GM12878 (cell line): ENCODE results near the gene GJA10. TPM values are rescaled to one million over a fixed set of nuclear protein-coding genes. Genes with fewer than 3 reads are reported as not detected.

Experiments
- ATAC-seq: fragments of 200-7000 bp; cut with Tn5 transposase; 3 replicates; pipeline ENCODE4 v1.9.1; 2020; ENCODE audit warnings: mild to moderate bottlenecking, moderate library complexity
- BruUV-seq: library from RNA; stranded (reverse); fragments of 400-500 nt; replicated peaks from 2 replicates; lab custom pipeline; 2021; lab: Mats Ljungman, UMichigan
- CTCF ChIA-PET: fragments of 300-600 bp; sonication (Branson Sonifier 250); formaldehyde crosslinking; extraction: SDS; loops from one replicate; lab custom pipeline; 2021; ENCODE audit warnings: inconsistent platforms; lab: Yijun Ruan, JAX
- POLR2A ChIA-PET: fragments of 350-600 bp; formaldehyde crosslinking; extraction: SDS; loops from one replicate; lab custom pipeline; 2021; ENCODE audit warnings: inconsistent platforms; lab: Charles Lee
- RAD21 ChIA-PET: fragments of 300-600 bp; sonication (Branson Sonifier 250); formaldehyde crosslinking; loops from one replicate; lab custom pipeline; 2023; ENCODE audit warnings: antibody characterized with exemption; ENCODE audit not compliant: unreplicated experiment; lab: Charles Lee
- SMC1A ChIA-PET: fragments of 300-600 bp; sonication (Branson Sonifier 250); formaldehyde crosslinking; loops from one replicate; lab custom pipeline; 2023; ENCODE audit not compliant: unreplicated experiment, uncharacterized antibody; lab: Charles Lee
- DNase-seq: peaks from one replicate; pipeline ENCODE4 v3.0.0-alpha.2; 2011; ENCODE audit warnings: low read depth, low spot score
- FAIRE-seq: peaks from 3 replicates; lab custom pipeline; 2011; peaks lifted over from hg19 to GRCh38; lab: Jason Lieb, UNC
- H2AFZ ChIP-seq: 2 replicates; pipeline ENCODE4 v1.6.0; 2011; ENCODE audit warnings: low read depth, low read length, control low read depth; ENCODE audit not compliant: control insufficient read depth
- H3K27ac ChIP-seq: 2 replicates; pipeline ENCODE4 v1.5.1; 2011; ENCODE audit warnings: control low read depth; ENCODE audit not compliant: control insufficient read depth, insufficient read depth
- H3K27me3 ChIP-seq, 2 experiments: replicated peaks in 1 of 2; 2 replicates each; pipeline versions ENCODE4 v1.6.0 to v1.6.1; 2011; ENCODE audit warnings: low read length in 1 of 2; ENCODE audit not compliant: control insufficient read depth in 2 of 2, insufficient read depth in 2 of 2
- H3K36me3 ChIP-seq, 2 experiments: 2 replicates each; pipeline ENCODE4 v1.5.1; 2011; ENCODE audit warnings: low read length in 1 of 2; ENCODE audit not compliant: control insufficient read depth in 2 of 2, insufficient read depth in 2 of 2
- H3K4me1 ChIP-seq: 2 replicates; pipeline ENCODE4 v1.6.1; 2011; ENCODE audit warnings: mild to moderate bottlenecking, low read length, moderate library complexity, mixed read lengths; ENCODE audit not compliant: control insufficient read depth, insufficient read depth
- H3K4me2 ChIP-seq: 2 replicates; pipeline ENCODE4 v1.6.0; 2011; ENCODE audit warnings: control low read depth; ENCODE audit not compliant: control insufficient read depth, insufficient read depth
- H3K4me3 ChIP-seq: fragments of 200-600 bp; sonication (generic); 2 replicates; pipeline ENCODE4 v1.5.1; 2016
- H3K79me2 ChIP-seq: 2 replicates; pipeline ENCODE4 v1.6.0; 2011; ENCODE audit warnings: low read length; ENCODE audit not compliant: control insufficient read depth, insufficient read depth
- H3K9ac ChIP-seq: 2 replicates; pipeline ENCODE4 v1.8.0; 2011; ENCODE audit warnings: low read length, control low read depth, mixed read lengths; ENCODE audit not compliant: control insufficient read depth, insufficient read depth
- H3K9me3 ChIP-seq: replicated peaks from 3 replicates; pipeline ENCODE4 v1.5.1; 2011; ENCODE audit warnings: mild to moderate bottlenecking, low read length; ENCODE audit not compliant: control insufficient read depth, insufficient read depth
- H4K20me1 ChIP-seq: 2 replicates; pipeline ENCODE4 v1.6.0; 2011; ENCODE audit not compliant: control insufficient read depth, insufficient read depth
- CEBPB ChIP-seq, 2 experiments: fragments of 150-350 bp in 1 of 2; IDR thresholded peaks; 2 replicates each; pipeline ENCODE4 v1.6.1; 2012 to 2014; ENCODE audit warnings: low read depth in 2 of 2, low read length in 2 of 2, borderline replicate concordance in 1 of 2, inconsistent platforms in 1 of 2
- CHD2 ChIP-seq: IDR thresholded peaks from 2 replicates; pipeline ENCODE4 v1.6.1; 2011; ENCODE audit warnings: low read depth, low read length, improper control_type of control experiment, borderline replicate concordance
- CREM ChIP-seq: IDR thresholded peaks from 2 replicates; pipeline ENCODE4 v1.6.1; 2014; ENCODE audit warnings: antibody characterized with exemption, low read depth
- IRF4 ChIP-seq: IDR thresholded peaks from 2 replicates; pipeline ENCODE4 v1.6.1; 2011; ENCODE audit warnings: low read depth, low read length
- KDM1A ChIP-seq: fragments of 200-600 bp; sonication (generic); IDR thresholded peaks from 2 replicates; pipeline ENCODE4 v1.6.1; 2016; ENCODE audit warnings: borderline replicate concordance
- NR2C2 ChIP-seq: IDR thresholded peaks from 2 replicates; pipeline ENCODE4 v1.6.1; 2011; ENCODE audit warnings: borderline replicate concordance, low read depth; ENCODE audit not compliant: control insufficient read depth, insufficient read length
- POLR2A ChIP-seq: IDR thresholded peaks from 2 replicates; pipeline ENCODE4 v1.6.1; 2011; ENCODE audit warnings: low read depth, mild to moderate bottlenecking, low read length
- TARDBP ChIP-seq: IDR thresholded peaks from 2 replicates; pipeline ENCODE4 v1.6.1; 2016; ENCODE audit warnings: borderline replicate concordance
- TBL1XR1 ChIP-seq: IDR thresholded peaks from 2 replicates; pipeline ENCODE4 v1.6.1; 2012; ENCODE audit warnings: low read depth, low read length, improper control_type of control experiment
- WGBS: methylation state at CpG from one replicate; pipeline ENCODE4 v1.1.6; 2016; ENCODE audit warnings: low lambda C conversion rate; ENCODE audit not compliant: insufficient replicate concordance, insufficient coverage; ENCODE audit errors: missing lambda C conversion rate; 5-methylcytosine and 5-hydroxymethylcytosine counted together
- in situ Hi-C: fragments of 300-500 bp; cut with MboI; formaldehyde crosslinking; loops from 9 replicates; pipeline ENCODE4 v1.14.3; 2018; ENCODE audit warnings: mixed read lengths
- intact Hi-C: fragments of 100-400 bp; cut with micrococcal nuclease; formaldehyde crosslinking; loops from one replicate; pipeline ENCODE4 v1.14.2; 2022; ENCODE audit not compliant: unreplicated experiment
- polyA plus RNA-seq, 11 experiments: library from polyadenylated mRNA; depleted of rRNA in 4 of 11; unstranded in 6 of 11; stranded (reverse) in 5 of 11; fragments of >200 nt; fragmentation: Nextera tagmentation in 4 of 11; fragmentation: Illumina TruSeq in 1 of 11; extraction: Ambion mirVana in 4 of 11; extraction: Trizol in 1 of 11; gene quantifications; 1 replicate in 1 of 11; 2 replicates in 10 of 11; pipeline versions ENCODE4 v1.2.1 to v1.2.3, GENCODE V29; 2011 to 2016; ENCODE audit warnings: inconsistent platforms in 2 of 11, missing spikeins in 2 of 11, low read depth in 1 of 11
- total RNA-seq, 4 experiments: library from RNA; depleted of rRNA in 3 of 4; stranded (reverse); fragments of >200 nt in 3 of 4; fragmentation: Illumina TruSeq in 1 of 4; extraction: Trizol in 1 of 4; gene quantifications; 2 replicates each; pipeline versions ENCODE4 v1.2.1 to v1.2.3, GENCODE V29; 2013 to 2021
- TF ChIP-seq, protein P1 (sequence below): fragments of 450-650 bp; IDR thresholded peaks from 2 replicates; pipeline ENCODE4 v1.6.1; 2017; ENCODE audit warnings: mild to moderate bottlenecking
- TF ChIP-seq, protein P2 (sequence below): IDR thresholded peaks from 2 replicates; pipeline ENCODE4 v1.6.1; 2012; ENCODE audit warnings: low read depth, low read length, improper control_type of control experiment
- TF ChIP-seq, protein P3 (sequence below): fragments of 450-650 bp; conservative IDR thresholded peaks from 2 replicates; pipeline ENCODE4 v1.6.1; 2017; ENCODE audit warnings: mild to moderate bottlenecking, moderate library complexity
- TF ChIP-seq, protein P4 (sequence below): IDR thresholded peaks from 2 replicates; pipeline ENCODE4 v1.6.1; 2011; ENCODE audit warnings: low read depth, mild to moderate bottlenecking, low read length, moderate library complexity, borderline replicate concordance; ENCODE audit errors: extremely low read depth
- TF ChIP-seq, protein P5 (sequence below): fragments of 450-650 bp; IDR thresholded peaks from 2 replicates; pipeline ENCODE4 v1.6.1; 2016; ENCODE audit warnings: mild to moderate bottlenecking

The GJA10 gene
- total and polyA plus RNA-seq, 10 of the 15 experiments (the other 5 are each of a cell fraction or from before 2014, with no cell fraction given): not detected

DNA sequence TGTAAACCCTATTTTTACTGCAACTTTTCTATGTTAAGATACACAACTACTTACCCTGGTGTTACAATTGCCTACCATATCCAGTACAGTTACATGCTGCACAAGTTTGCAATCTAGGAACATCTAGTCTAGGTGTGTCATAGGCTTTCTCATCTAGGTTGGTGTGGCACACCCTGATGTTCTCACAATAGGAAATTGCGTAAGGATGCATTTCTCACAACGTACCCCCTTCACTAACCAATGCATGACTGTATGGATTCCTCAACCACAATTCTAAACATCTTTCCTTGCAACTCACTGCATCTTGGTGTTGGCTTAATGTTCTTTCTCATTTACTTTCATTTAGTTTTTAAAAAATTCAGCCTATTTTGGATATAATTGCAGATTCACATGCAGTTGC lies 31.6 kb downstream of the GJA10 start:
- ATAC-seq: no peak
- intact Hi-C loops: no loop called here
- no peak overlapping the region for H3K9ac ChIP-seq

More for the DNA sequence above, 31.6 kb downstream of the GJA10 start:
- Histone ChIP-seq H3K36me3 (no peaks in the 10 kb centered on the region), H3K9me3 (no peaks in the 10 kb centered on the region), H2AFZ (no peak overlapping the region), H4K20me1 (no peaks in the 10 kb centered on the region), H3K4me1 (no peaks in the 10 kb centered on the region), H3K27ac (no peak overlapping the region), H3K4me2 (no peak overlapping the region), H3K4me3 (no peak overlapping the region), H3K27me3 (no peaks in the 10 kb centered on the region; a peak in 2 of 4 replicates), H3K79me2 (no peaks in the 10 kb centered on the region)
- in situ Hi-C loops: no loop called here
- POLR2A ChIA-PET: no interaction called here
- CTCF ChIA-PET: no interaction called here
- SMC1A ChIA-PET: no interaction called here
- FAIRE-seq: no peak
- DNase-seq: no peak
- 44% methylated on average over 2 of the region's 2 CpGs for WGBS
- TF ChIP-seq, protein P1, sequence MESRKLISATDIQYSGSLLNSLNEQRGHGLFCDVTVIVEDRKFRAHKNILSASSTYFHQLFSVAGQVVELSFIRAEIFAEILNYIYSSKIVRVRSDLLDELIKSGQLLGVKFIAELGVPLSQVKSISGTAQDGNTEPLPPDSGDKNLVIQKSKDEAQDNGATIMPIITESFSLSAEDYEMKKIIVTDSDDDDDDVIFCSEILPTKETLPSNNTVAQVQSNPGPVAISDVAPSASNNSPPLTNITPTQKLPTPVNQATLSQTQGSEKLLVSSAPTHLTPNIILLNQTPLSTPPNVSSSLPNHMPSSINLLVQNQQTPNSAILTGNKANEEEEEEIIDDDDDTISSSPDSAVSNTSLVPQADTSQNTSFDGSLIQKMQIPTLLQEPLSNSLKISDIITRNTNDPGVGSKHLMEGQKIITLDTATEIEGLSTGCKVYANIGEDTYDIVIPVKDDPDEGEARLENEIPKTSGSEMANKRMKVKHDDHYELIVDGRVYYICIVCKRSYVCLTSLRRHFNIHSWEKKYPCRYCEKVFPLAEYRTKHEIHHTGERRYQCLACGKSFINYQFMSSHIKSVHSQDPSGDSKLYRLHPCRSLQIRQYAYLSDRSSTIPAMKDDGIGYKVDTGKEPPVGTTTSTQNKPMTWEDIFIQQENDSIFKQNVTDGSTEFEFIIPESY: no peak
- TF ChIP-seq, protein P2, sequence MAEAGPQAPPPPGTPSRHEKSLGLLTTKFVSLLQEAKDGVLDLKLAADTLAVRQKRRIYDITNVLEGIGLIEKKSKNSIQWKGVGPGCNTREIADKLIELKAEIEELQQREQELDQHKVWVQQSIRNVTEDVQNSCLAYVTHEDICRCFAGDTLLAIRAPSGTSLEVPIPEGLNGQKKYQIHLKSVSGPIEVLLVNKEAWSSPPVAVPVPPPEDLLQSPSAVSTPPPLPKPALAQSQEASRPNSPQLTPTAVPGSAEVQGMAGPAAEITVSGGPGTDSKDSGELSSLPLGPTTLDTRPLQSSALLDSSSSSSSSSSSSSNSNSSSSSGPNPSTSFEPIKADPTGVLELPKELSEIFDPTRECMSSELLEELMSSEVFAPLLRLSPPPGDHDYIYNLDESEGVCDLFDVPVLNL: no peak
- TF ChIP-seq, protein P3, sequence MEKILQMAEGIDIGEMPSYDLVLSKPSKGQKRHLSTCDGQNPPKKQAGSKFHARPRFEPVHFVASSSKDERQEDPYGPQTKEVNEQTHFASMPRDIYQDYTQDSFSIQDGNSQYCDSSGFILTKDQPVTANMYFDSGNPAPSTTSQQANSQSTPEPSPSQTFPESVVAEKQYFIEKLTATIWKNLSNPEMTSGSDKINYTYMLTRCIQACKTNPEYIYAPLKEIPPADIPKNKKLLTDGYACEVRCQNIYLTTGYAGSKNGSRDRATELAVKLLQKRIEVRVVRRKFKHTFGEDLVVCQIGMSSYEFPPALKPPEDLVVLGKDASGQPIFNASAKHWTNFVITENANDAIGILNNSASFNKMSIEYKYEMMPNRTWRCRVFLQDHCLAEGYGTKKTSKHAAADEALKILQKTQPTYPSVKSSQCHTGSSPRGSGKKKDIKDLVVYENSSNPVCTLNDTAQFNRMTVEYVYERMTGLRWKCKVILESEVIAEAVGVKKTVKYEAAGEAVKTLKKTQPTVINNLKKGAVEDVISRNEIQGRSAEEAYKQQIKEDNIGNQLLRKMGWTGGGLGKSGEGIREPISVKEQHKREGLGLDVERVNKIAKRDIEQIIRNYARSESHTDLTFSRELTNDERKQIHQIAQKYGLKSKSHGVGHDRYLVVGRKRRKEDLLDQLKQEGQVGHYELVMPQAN: no peak
- TF ChIP-seq CHD2 (no peak), CEBPB (IDR thresholded peaks at IDR 0.05; ENCODE audit: borderline replicate concordance in 1 of 2, low read depth in 2 of 2, low read length in 2 of 2) (no peak), IRF4 (no peak), TBL1XR1 (no peak), NR2C2 (no peak), CREM (no peak), KDM1A (no peak), TARDBP (no peak), POLR2A (no peak)
- TF ChIP-seq, protein P4, sequence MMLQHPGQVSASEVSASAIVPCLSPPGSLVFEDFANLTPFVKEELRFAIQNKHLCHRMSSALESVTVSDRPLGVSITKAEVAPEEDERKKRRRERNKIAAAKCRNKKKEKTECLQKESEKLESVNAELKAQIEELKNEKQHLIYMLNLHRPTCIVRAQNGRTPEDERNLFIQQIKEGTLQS: no peak
- TF ChIP-seq, protein P5, sequence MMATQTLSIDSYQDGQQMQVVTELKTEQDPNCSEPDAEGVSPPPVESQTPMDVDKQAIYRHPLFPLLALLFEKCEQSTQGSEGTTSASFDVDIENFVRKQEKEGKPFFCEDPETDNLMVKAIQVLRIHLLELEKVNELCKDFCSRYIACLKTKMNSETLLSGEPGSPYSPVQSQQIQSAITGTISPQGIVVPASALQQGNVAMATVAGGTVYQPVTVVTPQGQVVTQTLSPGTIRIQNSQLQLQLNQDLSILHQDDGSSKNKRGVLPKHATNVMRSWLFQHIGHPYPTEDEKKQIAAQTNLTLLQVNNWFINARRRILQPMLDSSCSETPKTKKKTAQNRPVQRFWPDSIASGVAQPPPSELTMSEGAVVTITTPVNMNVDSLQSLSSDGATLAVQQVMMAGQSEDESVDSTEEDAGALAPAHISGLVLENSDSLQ: no peak
- no TSS peak for BruUV-seq
- RAD21 ChIA-PET: no interaction called here
